Glutamatergic neuron (in vitro differentiated cells): Measurements from ENCODE around the gene C14orf180. TPM values are rescaled to one million over a fixed set of nuclear protein-coding genes. Genes with fewer than 3 reads are reported as not detected.
A peak's percentile ranks its signal among the peaks of the same experiment; 100 is the strongest.

Source experiments
- DNase-seq: peaks from one replicate; pipeline ENCODE4 v3.0.0; 2022
- H3K27ac Mint-ChIP-seq: one replicate; pipeline ENCODE4 v1.8.0; 2020; ENCODE audit warnings: mild to moderate bottlenecking, mixed read lengths, inconsistent platforms; ENCODE audit not compliant: unreplicated experiment
- H3K27me3 Mint-ChIP-seq: one replicate; pipeline ENCODE4 v1.8.0; 2020; ENCODE audit warnings: mild to moderate bottlenecking, moderate library complexity, mixed read lengths, inconsistent platforms; ENCODE audit not compliant: unreplicated experiment
- H3K36me3 Mint-ChIP-seq: one replicate; pipeline ENCODE4 v1.8.0; 2020; ENCODE audit warnings: mild to moderate bottlenecking, mixed read lengths, inconsistent platforms; ENCODE audit not compliant: unreplicated experiment
- H3K4me1 Mint-ChIP-seq: one replicate; pipeline ENCODE4 v1.8.0; 2020; ENCODE audit warnings: mild to moderate bottlenecking, low read depth, mixed read lengths, inconsistent platforms; ENCODE audit not compliant: unreplicated experiment
- H3K4me3 Mint-ChIP-seq: one replicate; pipeline ENCODE4 v1.8.0; 2020; ENCODE audit warnings: mild to moderate bottlenecking, mixed read lengths, inconsistent platforms; ENCODE audit not compliant: unreplicated experiment
- H3K9me3 Mint-ChIP-seq: one replicate; pipeline ENCODE4 v1.8.0; 2020; ENCODE audit warnings: mild to moderate bottlenecking, moderate library complexity, mixed read lengths, inconsistent platforms; ENCODE audit not compliant: unreplicated experiment
- total RNA-seq: library from RNA; stranded (reverse); fragmentation: NEBNext Ultra II Directional; extraction: Animal tissue kit (Norgen Biotek cat#: 25700); gene quantifications from one replicate; pipeline ENCODE4 v1.2.1, GENCODE V29; 2021; ENCODE audit not compliant: unreplicated experiment
- TF ChIP-seq, protein P1 (sequence below): fragments of 200-600 bp; sonication (generic); IDR thresholded peaks from one replicate; pipeline ENCODE4 v1.5.0; 2021; ENCODE audit not compliant: partially characterized antibody, unreplicated experiment

The C14orf180 gene
- total RNA-seq, 1 donor from 2014 or later, result not detected

DNA sequence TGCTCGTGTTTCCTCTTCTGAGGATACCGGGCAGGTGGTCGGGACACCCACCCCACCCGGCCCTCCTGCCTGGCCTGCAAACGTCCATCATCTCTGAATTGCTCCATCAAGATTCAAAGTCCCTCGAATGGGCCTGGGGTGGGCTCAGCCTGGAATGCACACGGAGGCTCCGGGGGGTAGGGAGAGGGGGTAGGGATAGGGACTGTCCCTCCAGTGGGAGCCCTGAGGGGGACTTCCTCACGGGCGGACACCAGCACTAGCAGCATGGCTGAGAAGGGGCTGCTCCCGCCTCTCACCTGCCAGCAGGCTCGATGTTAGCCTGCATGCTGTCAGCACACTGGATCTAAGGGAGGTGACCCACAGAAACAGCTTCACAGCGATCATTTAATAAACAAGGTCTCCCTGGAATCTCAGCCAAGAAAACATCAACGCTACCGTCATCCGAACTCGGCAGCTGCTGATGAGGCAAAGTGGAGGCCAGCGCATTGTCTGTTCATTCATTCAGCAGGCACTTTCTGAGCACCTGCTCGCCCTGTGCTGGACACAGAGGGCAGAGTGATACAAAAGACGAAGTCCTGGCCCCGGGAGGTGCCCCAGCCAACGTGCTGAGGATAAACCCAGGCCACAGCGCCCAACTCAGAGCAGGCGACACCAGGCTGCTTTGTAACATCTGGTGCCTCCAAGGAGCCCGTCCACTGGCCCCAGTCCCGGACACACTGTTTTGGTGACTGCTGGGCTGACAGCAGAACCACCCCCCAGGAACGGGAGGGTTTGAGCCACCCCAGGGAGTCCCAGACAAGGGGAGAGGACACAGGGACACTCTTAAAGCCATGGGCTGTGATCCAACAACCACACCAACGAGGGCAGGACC is 18.7 kb downstream of the C14orf180 start:
- Mint-ChIP-seq H3K9me3 (peaks cover 5% of the 10 kb centered on the region), H3K4me1 (peaks cover 3% of the 10 kb centered on the region), H3K36me3 (peaks cover 5% of the 10 kb centered on the region), H3K4me3 (no peak overlapping the region), H3K27me3 (peaks cover 19% of the 10 kb centered on the region), H3K27ac (no peak overlapping the region)
- TF ChIP-seq, protein P1, sequence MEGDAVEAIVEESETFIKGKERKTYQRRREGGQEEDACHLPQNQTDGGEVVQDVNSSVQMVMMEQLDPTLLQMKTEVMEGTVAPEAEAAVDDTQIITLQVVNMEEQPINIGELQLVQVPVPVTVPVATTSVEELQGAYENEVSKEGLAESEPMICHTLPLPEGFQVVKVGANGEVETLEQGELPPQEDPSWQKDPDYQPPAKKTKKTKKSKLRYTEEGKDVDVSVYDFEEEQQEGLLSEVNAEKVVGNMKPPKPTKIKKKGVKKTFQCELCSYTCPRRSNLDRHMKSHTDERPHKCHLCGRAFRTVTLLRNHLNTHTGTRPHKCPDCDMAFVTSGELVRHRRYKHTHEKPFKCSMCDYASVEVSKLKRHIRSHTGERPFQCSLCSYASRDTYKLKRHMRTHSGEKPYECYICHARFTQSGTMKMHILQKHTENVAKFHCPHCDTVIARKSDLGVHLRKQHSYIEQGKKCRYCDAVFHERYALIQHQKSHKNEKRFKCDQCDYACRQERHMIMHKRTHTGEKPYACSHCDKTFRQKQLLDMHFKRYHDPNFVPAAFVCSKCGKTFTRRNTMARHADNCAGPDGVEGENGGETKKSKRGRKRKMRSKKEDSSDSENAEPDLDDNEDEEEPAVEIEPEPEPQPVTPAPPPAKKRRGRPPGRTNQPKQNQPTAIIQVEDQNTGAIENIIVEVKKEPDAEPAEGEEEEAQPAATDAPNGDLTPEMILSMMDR, result no peak
- peak; percentile 15 for DNase-seq

DNA sequence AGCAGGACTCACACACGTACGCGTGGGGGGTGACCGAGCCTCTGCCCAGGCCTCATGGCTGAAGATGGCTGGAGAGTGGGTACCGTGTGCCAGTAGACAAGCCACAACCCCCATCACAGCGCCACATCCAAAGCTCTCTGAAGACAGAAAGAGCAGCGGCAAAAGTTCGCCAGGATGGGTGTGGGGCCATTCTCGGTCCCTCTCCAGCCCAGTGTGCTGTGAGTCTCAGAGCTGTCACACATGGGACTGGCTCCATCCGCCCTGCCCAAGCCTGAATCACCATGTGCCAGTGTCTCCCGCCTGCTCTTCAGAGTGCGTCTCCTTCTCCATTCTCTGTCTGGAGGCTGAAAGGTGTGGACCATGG is 19.3 kb downstream of the C14orf180 start:
- DNase-seq, result peak; percentile 12

GRCh38 chr14:104599446-104599845 is 19.9 kb downstream of the C14orf180 start:
- peaks cover 5% of the 10 kb centered on the region for H3K9me3 Mint-ChIP-seq
- peaks cover 3% of the 10 kb centered on the region for H3K4me1 Mint-ChIP-seq
- no peak overlapping the region for H3K27ac Mint-ChIP-seq
- H3K27me3 Mint-ChIP-seq, result peaks cover 17% of the 10 kb centered on the region
- DNase-seq, result no peak
- TF ChIP-seq, protein P1, result no peak
- H3K36me3 Mint-ChIP-seq, result peaks cover 5% of the 10 kb centered on the region
- H3K4me3 Mint-ChIP-seq, result no peak overlapping the region

More for the DNA sequence above, 19.3 kb downstream of the C14orf180 start:
- Mint-ChIP-seq H3K4me1 (peaks cover 3% of the 10 kb centered on the region), H3K9me3 (peaks cover 5% of the 10 kb centered on the region), H3K27me3 (peaks cover 16% of the 10 kb centered on the region), H3K4me3 (no peak overlapping the region), H3K36me3 (peaks cover 5% of the 10 kb centered on the region), H3K27ac (no peak overlapping the region)
- TF ChIP-seq, protein P1, result no peak

DNA sequence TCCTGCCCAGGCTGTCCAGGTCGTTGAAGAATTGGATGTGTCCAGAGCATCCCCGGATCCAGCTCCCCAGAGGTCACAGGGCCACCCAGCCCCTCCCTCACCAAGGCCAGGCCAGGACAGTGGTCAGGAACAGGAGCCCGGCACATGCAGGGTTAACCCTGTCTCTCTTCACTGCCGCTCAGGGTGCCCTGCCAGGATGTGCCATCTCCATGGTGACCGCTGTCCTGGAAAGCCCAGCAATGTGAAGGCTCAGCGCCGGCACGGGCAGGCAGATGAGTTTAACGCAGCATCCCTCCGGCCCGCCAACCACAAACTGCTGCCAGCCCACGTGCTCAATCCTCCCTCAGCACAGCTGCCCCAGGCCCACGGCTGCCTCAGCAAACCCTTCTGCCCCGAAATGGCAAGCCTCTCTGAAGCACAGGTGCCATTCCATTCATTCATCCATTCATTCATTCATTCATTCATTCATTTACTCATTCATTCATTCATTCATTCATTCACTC is 20.6 kb downstream of the C14orf180 start:
- H3K36me3 Mint-ChIP-seq, result peaks cover 5% of the 10 kb centered on the region
- peak overlapping the region; percentile 0 for H3K27ac Mint-ChIP-seq
- TF ChIP-seq, protein P1, result no peak
- no peak overlapping the region for H3K4me3 Mint-ChIP-seq
- peak; percentile 24 for DNase-seq
- H3K9me3 Mint-ChIP-seq, result peaks cover 8% of the 10 kb centered on the region
- H3K4me1 Mint-ChIP-seq, result peaks cover 3% of the 10 kb centered on the region
- peaks cover 20% of the 10 kb centered on the region for H3K27me3 Mint-ChIP-seq

DNA sequence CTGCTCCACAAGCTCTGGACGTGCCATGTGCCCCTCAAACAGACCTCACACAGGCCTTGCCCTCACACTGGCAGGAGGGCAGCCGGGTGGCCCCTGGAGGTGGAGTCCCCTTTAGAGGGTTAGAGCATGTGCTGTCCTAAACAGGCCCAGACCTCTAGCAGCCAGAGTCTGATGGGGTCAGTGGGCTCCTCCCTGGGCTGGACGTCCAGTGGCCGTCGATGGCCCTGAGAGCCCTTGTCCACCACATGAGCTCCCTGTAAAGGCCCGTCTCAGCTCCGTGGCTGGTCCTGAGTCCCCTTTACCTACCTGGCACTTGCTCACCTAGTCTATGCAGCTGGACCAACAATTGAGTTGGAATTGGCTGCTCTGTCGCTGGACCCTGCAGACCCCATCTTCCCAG is 21.2 kb downstream of the C14orf180 start:
- no peak for DNase-seq
- Mint-ChIP-seq H3K36me3 (peaks cover 5% of the 10 kb centered on the region), H3K27me3 (peaks cover 24% of the 10 kb centered on the region), H3K9me3 (peaks cover 10% of the 10 kb centered on the region), H3K27ac (no peak overlapping the region), H3K4me1 (peaks cover 3% of the 10 kb centered on the region), H3K4me3 (no peak overlapping the region)
- TF ChIP-seq, protein P1, result no peak
